GM21786 (cell line): ENCODE measurements around the gene CCDC174.
A peak's percentile ranks its signal among the peaks of the same experiment; 100 is the strongest.
"Not testable (repeated sequence)": the region's sequence is repeated elsewhere in the genome, so short reads cannot be mapped to it uniquely, and the experiment has no call there.

ENCODE experiments used
- ATAC-seq: cut with Tn5 transposase; IDR thresholded peaks from one replicate; pipeline ENCODE4 v1.9.1; 2021; ENCODE audit not compliant: unreplicated experiment

CCDC174 gene

DNA sequence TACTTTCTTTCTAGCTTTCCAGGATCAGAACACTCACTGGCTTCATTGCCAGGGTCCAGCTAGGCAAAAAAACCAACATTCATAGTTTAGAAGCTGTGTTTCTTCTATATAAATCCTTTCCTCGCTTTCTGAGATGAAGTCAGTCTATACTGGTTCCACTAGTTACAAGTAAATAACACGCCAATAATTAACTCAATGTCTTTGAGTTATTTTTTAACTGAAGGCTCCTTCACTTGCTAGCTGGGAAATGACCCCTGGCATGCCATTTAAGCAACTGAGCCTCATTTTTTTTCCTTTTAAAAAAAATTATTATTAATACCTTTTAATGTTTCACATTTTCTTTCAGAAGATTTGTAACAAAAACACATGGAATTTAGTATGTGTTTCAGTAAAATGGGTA is 2.1 kb upstream of the CCDC174 start:
- ATAC-seq: no peak

GRCh38 chr3:14650193-14650592 is 1.4 kb upstream of the CCDC174 start:
- ATAC-seq: no peak

DNA sequence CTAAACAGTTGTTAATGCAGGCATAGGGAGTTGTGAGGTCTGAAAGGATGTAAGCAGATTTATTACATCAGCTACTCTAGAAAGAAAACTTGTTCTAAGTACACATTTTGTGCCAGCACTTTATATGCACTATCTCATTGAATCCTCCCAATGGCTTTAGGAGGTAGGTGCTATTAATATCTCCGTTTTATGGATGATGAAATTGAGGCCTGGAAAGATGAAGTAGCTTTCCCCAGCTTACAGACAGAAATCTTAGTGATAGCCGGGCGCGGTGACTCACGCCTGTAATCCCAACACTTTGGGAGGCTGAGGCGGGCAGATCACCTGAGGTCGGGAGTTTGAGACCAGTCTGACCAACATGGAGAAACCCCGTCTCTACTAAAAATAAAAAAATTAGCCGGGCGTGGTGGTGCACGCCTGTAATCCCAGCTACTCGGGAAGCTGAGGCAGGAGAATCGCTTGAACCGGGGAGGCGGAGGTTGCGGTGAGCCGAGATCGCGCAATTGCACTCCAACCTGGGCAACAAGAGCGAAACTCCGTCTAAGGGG is 872 bp downstream of the CCDC174 start:
- ATAC-seq: not testable (repeated sequence)

DNA sequence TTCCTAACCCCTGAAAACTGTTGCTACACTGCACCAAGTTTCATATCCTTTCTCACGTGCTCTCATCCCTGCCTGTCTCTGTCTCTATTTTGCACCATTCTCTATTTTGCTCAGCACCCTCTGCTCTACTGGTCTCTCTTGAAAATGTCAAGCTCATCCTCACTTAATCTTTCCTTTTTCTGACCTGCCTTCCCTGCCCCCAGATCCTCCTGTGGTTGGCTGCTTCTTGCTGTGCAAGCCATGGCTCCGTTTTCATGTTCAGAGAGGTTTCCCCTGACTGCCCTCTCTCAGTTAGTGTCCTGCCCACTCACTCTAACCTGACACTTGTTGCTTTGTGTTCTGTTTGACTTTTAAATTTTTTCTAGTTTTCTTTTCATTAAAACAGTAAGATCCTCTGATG is 6.0 kb downstream of the CCDC174 start:
- ATAC-seq: no peak

DNA sequence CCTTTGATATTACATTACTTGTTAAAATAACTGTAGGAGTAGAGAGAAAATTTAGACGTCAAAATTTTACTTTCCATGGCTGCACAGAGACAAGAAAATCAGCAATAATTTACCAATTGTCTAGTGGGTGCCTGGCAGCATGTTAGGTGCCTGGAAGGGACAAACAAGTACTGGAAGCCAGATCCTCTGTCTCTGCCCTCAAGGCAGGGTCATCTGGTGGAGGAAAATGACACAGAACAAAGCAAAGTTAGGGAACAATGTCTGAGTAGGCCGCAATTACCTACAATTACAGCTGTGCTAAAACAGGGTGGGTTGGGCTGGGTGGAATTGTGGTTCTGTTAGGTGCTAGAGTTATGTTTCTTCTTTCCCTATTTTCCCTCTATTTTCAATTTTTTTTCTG is 7.4 kb downstream of the CCDC174 start:
- ATAC-seq: no peak

DNA sequence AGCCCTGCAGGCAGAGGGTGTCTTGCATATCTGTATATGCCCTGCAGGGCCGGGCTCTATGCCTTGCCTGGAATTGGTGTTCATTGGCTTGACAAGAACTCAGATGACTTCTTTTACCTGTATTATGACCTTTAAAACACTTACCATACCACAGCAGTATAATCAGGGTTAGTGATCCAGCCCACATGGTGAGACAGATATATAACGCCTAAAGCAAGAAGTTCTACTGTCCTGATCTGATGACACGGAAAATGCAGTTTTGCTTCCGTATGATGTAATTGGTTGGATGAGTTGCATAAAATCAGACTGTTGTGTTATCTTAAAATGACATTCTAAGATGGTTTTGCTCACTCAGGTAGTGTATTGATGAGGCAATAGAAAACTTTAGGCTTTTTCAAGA is 9.4 kb downstream of the CCDC174 start:
- no peak for ATAC-seq

GRCh38 chr3:14663396-14664135 is 12.0 kb downstream of the CCDC174 start:
- ATAC-seq: no peak

- ATAC-seq: no peak
These were observed 12.6 kb downstream of the CCDC174 start for GRCh38 chr3:14664170-14664569.

- no peak for ATAC-seq
These were observed 21.0 kb downstream of the CCDC174 start for GRCh38 chr3:14672588-14672987.

GRCh38 chr3:14674841-14675240 is 23.3 kb downstream of the CCDC174 start, which contains the start of gene C3orf20:
TSS of gene C3orf20 (plus strand) at chr3:14675141. CDS start at chr3:14682714, 7,573 bp downstream.
- no peak for ATAC-seq

GRCh38 chr3:14676881-14677280 is 25.3 kb downstream of the CCDC174 start:
- no peak for ATAC-seq

DNA sequence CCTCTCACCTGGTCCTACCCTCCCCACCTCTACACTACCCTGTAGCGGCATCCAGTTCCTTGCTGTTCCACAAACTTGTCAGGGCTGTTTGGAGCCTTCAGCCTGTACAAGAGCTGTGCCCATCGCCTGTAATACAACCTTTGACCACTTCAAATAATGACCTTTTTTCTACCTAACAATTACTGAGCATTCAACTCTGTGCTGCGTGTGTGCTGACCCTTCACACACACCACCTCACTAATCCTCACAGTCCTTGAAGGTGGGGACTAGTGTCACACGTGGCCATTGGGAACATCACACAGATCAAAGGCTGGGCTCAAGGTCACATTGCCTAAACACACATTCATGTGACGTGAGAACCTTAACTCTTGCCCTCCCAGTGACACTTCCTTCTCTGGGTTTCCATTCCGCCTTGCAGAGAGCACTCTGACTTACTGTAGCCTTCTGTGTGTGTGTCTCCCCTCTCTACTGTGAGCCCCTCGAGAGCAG is 26.5 kb downstream of the CCDC174 start:
- ATAC-seq: no peak

GRCh38 chr3:14680115-14680514 is 28.6 kb downstream of the CCDC174 start:
- no peak for ATAC-seq

- ATAC-seq: no peak
These were observed 29.2 kb downstream of the CCDC174 start for GRCh38 chr3:14680716-14681115.

DNA sequence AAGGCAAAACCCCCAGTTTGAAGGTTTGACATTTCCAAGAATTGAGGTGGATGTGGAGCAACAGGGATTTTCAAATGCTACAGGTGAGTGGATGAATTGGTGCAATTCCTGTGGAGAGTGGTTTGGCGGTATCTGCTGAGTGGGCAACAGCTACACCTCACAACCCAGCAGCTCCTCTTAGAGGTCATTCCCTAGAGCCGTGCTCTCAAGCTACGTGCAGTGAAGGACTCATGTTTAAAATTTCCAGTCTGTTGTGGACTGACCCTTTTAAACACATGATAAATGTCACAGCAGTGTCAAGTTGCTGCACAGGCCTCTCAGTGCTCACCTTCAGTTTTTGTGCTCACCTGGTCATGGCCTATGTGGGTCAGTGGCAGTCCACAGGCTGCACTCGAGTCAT is 32.9 kb downstream of the CCDC174 start:
- no peak for ATAC-seq

GRCh38 chr3:14685179-14685578 is 33.6 kb downstream of the CCDC174 start:
- no peak for ATAC-seq

- no peak for ATAC-seq
These were observed 35.8 kb downstream of the CCDC174 start for GRCh38 chr3:14687360-14687759.

GRCh38 chr3:14688525-14688924 is 37.0 kb downstream of the CCDC174 start:
- peak; percentile 57 for ATAC-seq

DNA sequence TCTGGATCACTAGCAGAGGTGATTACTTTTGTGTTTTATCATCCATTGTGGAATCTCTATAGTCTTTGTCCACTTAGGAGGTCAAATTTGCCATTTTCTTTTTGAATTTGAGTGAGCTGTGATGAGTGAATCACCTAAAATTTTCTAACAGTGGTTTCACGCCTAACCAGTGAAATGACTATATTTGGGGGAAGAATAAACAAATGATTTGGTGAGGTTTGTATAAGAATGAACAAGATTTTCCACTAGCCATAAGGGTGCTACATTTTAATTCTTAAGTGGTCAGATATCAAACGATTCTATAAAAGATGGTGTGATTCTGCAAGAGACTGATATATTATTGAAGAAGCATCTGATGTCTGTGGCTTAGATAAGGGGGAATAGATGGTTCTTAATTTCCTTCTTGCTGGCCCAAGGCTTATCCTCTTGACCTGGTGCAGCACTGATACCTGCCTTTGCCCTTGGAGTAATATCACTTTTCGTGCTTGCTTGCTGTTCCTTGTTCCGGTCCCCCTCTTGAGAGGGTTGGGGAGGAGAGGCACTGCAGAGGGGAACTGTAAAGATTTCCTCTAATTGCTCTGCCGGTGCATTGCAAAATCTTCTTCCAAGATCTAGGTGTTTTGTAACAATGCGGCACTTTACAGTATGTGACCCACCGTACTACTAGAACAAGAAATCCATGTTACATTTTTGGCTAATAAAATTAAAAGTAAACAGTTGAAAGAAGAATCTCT is 37.9 kb downstream of the CCDC174 start:
- no peak for ATAC-seq

DNA sequence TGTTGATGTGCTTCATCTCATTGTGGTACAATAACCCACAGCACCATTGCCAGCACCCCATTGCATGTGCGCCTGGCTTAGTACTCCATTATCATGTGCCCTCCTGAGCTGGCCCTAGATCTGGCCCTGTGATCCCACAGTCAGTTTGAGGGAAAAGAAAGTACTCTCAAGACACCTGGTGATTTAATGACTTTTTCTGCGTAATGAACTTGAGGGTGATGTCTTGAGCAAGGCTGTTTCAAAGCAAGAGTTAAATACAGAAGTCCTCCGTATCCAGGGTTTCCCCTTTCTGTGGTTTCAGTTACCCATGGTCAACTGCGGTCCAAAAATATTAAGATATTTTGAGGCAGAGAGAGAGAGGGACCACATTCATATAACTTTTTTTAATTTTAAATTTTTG is 39.7 kb downstream of the CCDC174 start:
- ATAC-seq: peak; percentile 44

DNA sequence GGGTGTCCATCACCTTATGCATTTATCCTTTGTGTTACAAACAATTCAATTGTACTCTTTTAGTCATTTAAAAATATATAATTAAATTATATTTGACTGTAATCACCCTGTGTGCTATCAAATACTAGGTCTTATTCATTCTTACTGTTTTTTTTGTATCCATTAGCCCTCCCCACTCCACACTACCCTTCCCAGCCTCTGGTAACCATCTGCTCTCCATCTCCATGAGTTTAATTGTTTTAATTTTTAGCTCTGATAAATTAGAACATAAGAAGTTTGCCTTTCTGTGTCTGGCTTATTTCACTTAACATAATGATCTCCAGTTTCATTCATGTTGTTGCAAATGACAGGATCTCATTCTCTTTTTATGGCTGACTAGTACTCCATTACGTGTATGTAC is 40.2 kb downstream of the CCDC174 start:
- no peak for ATAC-seq
